ENCODE results near the gene OPCML. TPM values are rescaled to one million over a fixed set of nuclear protein-coding genes. Genes with fewer than 3 reads are reported as not detected.

The OPCML gene
- total RNA-seq, 1 experiment from 2014 or later, result not detected

- TF ChIP-seq, protein P1, sequence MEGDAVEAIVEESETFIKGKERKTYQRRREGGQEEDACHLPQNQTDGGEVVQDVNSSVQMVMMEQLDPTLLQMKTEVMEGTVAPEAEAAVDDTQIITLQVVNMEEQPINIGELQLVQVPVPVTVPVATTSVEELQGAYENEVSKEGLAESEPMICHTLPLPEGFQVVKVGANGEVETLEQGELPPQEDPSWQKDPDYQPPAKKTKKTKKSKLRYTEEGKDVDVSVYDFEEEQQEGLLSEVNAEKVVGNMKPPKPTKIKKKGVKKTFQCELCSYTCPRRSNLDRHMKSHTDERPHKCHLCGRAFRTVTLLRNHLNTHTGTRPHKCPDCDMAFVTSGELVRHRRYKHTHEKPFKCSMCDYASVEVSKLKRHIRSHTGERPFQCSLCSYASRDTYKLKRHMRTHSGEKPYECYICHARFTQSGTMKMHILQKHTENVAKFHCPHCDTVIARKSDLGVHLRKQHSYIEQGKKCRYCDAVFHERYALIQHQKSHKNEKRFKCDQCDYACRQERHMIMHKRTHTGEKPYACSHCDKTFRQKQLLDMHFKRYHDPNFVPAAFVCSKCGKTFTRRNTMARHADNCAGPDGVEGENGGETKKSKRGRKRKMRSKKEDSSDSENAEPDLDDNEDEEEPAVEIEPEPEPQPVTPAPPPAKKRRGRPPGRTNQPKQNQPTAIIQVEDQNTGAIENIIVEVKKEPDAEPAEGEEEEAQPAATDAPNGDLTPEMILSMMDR (IDR thresholded peaks at IDR 0.05; ENCODE audit: insufficient read depth in 1 of 2, low read depth in 1 of 2, low read length in 1 of 2, severe bottlenecking in 1 of 2, unreplicated experiment in 1 of 2), result no peak
- no peaks in the 10 kb centered on the region for H3K9me3 Mint-ChIP-seq (ENCODE audit: unreplicated experiment)
- Histone ChIP-seq H3K9me3 (no peaks in the 10 kb centered on the region), H3K4me1 (peaks cover 2% of the 10 kb centered on the region; the same call in 1 of the 2 replicates), H3K4me3 (ENCODE audit: low read depth, low read length) (no peak overlapping the region), H3K36me3 (ENCODE audit: control insufficient read depth, insufficient read depth, low read length) (no peaks in the 10 kb centered on the region), H3K27me3 (replicated peaks; ENCODE audit: control insufficient read depth, insufficient read depth, low read length) (no peaks in the 10 kb centered on the region)
- H3K4me1 Mint-ChIP-seq (ENCODE audit: low read depth, unreplicated experiment), result no peaks in the 10 kb centered on the region
- peaks cover 8% of the 10 kb centered on the region for H3K27me3 Mint-ChIP-seq (ENCODE audit: insufficient read depth, unreplicated experiment)
- ChIA-PET CTCF (no interaction called here), POLR2A (no interaction called here)
- H3K4me3 Mint-ChIP-seq (ENCODE audit: unreplicated experiment), result no peak overlapping the region
- intact Hi-C loops (cut with micrococcal nuclease; ENCODE audit: unreplicated experiment), result no loop called here
- BruUV-seq (replicated peaks), result no TSS peak
- H3K27ac Mint-ChIP-seq (ENCODE audit: unreplicated experiment), result no peak overlapping the region
- H3K36me3 Mint-ChIP-seq (ENCODE audit: insufficient read depth, unreplicated experiment), result no peaks in the 10 kb centered on the region
- no peak for DNase-seq
These were observed 6.3 kb downstream of the OPCML start for GRCh38 chr11:133525976-133526375.

DNA sequence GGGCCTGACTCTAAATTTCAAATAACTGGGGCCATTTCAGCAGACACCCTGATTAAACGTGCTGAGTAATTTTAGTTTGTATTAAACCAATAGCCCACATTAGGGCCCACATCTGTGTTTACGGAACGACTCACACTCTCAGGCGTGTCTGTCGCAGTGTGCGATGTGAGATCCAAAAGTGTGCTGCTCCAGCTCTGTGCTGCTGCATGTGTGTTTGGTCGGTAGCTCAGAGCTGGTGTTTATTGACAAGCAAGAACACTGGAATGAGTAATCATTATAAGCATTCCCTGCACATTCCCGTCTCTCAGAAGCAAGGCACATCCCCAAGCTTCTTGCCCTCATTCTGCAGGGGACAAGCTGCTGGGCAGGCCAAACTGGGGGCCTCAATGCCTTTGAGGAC lies 7.8 kb downstream of the OPCML start:
- no peaks in the 10 kb centered on the region for H3K9me3 ChIP-seq
- H3K4me3 ChIP-seq (ENCODE audit: low read depth, low read length), result no peak overlapping the region
- Mint-ChIP-seq H3K9me3 (ENCODE audit: unreplicated experiment) (no peaks in the 10 kb centered on the region), H3K4me1 (ENCODE audit: low read depth, unreplicated experiment) (no peaks in the 10 kb centered on the region), H3K27me3 (ENCODE audit: insufficient read depth, unreplicated experiment) (peaks cover 6% of the 10 kb centered on the region), H3K4me3 (ENCODE audit: unreplicated experiment) (no peak overlapping the region), H3K36me3 (ENCODE audit: insufficient read depth, unreplicated experiment) (no peaks in the 10 kb centered on the region), H3K27ac (ENCODE audit: unreplicated experiment) (no peak overlapping the region)
- TF ChIP-seq, protein P1 (IDR thresholded peaks at IDR 0.05; ENCODE audit: insufficient read depth in 1 of 2, low read depth in 1 of 2, low read length in 1 of 2, severe bottlenecking in 1 of 2, unreplicated experiment in 1 of 2), result no peak
- intact Hi-C loops (cut with micrococcal nuclease; ENCODE audit: unreplicated experiment), result no loop called here
- ChIA-PET POLR2A (no interaction called here), CTCF (no interaction called here)
- peaks cover 7% of the 10 kb centered on the region; the same call in 1 of the 2 replicates for H3K4me1 ChIP-seq
- no TSS peak for BruUV-seq (replicated peaks)
- H3K36me3 ChIP-seq (ENCODE audit: control insufficient read depth, insufficient read depth, low read length), result no peaks in the 10 kb centered on the region
- no peaks in the 10 kb centered on the region for H3K27me3 ChIP-seq (replicated peaks; ENCODE audit: control insufficient read depth, insufficient read depth, low read length)
- DNase-seq, result no peak

DNA sequence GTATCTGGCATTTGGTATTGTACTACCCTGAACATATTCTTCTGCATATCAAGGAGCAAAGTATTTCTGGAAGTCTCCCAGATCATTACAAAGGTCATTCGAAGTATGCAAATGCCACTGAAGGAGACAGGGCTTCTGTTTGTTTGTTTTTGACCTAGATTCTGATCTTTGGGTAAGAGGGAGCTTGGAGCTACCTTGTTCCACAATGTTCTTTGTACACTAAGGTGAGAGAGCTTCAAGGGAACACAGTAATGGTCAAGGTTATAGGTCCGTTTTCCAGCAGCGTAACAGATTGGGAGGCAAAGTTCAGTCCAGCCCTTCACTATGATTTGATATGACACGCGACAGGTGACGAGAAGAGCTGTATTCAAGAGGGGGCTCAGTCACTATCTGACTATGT lies 10.0 kb downstream of the OPCML start:
- H3K9me3 Mint-ChIP-seq (ENCODE audit: unreplicated experiment), result no peaks in the 10 kb centered on the region
- H3K36me3 ChIP-seq (ENCODE audit: control insufficient read depth, insufficient read depth, low read length), result no peaks in the 10 kb centered on the region
- H3K4me1 Mint-ChIP-seq (ENCODE audit: low read depth, unreplicated experiment), result no peaks in the 10 kb centered on the region
- H3K27me3 ChIP-seq (replicated peaks; ENCODE audit: control insufficient read depth, insufficient read depth, low read length), result no peaks in the 10 kb centered on the region
- no peak overlapping the region for H3K27ac Mint-ChIP-seq (ENCODE audit: unreplicated experiment)
- ChIA-PET CTCF (no interaction called here), POLR2A (no interaction called here)
- no peaks in the 10 kb centered on the region for H3K27me3 Mint-ChIP-seq (ENCODE audit: insufficient read depth, unreplicated experiment)
- peaks cover 7% of the 10 kb centered on the region; the same call in 1 of the 2 replicates for H3K4me1 ChIP-seq
- no TSS peak for BruUV-seq (replicated peaks)
- H3K4me3 ChIP-seq (ENCODE audit: low read depth, low read length), result no peak overlapping the region
- TF ChIP-seq, protein P1 (IDR thresholded peaks at IDR 0.05; ENCODE audit: insufficient read depth in 1 of 2, low read depth in 1 of 2, low read length in 1 of 2, severe bottlenecking in 1 of 2, unreplicated experiment in 1 of 2), result no peak
- no peaks in the 10 kb centered on the region for H3K9me3 ChIP-seq
- intact Hi-C loops (cut with micrococcal nuclease; ENCODE audit: unreplicated experiment), result no loop called here
- no peak overlapping the region for H3K4me3 Mint-ChIP-seq (ENCODE audit: unreplicated experiment)
- no peaks in the 10 kb centered on the region for H3K36me3 Mint-ChIP-seq (ENCODE audit: insufficient read depth, unreplicated experiment)
- no peak for DNase-seq
